ENCODE data around the gene SERGEF.

The SERGEF gene

DNA sequence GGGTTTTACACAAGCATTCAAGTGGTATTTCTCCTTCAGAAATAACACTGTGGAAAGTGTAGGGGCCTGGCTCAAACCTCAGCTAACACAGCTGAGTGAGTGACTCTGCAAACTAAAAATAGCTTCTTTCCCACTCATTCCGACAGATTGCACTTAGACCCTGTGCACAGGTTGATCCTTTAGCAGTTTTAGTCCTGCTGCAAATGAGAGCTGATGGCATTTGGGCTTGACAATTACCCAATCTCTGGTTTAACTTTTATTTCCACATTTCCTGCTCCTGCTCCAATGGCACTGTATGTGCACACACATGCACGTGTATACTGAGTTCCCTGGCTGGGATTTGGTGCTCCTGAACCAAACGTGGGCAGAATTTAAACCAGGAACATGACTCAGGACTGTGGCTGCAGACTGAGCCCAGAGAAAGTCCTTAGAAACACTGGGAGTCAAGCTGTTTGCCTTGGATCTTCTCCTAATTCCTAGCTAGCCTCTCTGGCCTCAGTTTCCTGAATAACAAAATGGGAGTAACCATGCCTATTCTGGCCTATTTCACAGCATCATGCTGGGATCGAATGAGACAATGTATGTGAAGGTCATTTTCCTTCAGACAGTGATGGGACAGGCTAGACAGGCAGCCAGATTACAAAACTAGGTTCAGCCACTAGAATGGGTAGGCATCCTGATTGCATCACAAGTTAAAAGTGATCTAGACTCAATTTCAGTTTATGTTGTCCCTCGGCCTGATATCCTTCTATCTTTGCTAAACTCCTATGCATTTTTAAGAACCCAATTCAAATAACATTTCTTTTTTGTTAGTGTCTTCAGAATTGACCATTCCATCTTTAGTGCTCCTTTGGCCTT is 58.2 kb downstream of the SERGEF start:
- in situ Hi-C loops (cut with MboI; ENCODE audit: low sequenced_read_pairs): no loop called here

DNA sequence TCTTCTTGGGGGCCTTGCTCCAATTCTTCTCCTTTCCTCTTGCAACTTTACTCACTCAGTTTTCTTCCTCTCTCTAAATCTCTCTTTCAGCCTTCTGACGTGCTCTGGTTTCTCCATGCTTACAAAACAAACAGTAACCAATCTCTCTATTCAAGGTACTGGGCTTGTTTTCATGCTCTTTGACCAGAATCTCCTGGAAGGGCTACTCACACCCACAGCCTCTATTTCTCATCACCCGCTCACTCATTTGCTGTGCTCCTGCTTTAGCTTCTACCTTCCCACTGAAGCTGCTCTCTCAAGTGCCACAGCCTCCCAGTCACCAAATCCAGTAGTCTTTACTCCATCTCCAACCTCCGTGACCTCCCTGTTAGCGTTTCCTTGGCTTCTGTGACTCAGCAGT is 60.4 kb downstream of the SERGEF start:
- in situ Hi-C loops (cut with MboI; ENCODE audit: low sequenced_read_pairs): no loop called here

DNA sequence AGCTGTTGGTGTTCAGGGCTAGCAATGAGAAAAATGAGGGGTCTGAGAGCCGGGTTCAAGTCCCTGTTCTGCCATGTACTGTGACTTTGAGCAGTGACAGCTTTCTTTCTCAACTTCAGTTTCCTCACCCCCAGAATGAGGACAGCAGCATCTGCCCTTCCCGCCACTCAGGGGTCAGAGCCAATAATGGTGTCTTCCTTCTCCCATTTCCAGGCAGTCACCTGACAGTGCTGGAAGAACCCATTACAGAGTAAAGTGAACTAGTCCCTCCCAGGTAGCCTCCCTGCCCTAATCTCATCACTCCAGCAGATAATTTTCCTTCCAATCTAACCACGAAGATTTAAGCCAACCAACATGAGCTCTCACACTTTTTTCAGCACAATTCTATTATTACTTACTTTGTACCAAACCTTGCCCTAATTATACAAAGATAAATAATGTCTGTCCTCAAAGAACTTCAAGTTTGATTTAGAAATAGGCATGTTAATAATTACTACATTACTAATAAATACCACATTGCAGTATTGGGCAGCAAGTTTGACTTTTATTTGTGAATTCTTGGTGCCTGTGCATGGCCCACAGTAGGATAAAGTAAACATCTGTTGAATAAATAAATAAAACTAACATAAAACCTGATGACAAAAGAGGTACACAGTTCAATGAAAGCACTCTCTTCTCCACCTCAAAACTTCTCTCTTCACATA is 61.0 kb downstream of the SERGEF start:
- in situ Hi-C loops (cut with MboI; ENCODE audit: low sequenced_read_pairs): no loop called here

DNA sequence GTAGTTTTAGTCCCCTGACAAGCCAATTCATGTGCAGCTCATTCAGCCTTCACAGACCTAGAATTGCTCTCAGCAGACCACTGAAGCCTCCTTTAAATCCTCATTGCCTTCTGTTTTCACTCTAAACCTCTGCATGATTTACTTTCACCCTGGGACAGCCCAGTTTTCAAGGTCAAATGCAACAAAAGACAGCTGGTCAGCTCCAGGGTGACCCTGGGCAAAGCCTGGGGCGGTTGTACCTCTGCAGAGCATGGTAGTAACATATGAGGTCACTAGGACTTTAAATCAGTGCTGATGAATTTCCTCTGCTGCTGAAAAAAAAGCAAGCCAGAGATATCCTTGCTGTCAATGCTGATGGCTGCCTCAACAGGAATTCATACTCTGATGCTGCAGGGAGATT is 62.2 kb downstream of the SERGEF start:
- in situ Hi-C loops (cut with MboI; ENCODE audit: low sequenced_read_pairs): no loop called here

DNA sequence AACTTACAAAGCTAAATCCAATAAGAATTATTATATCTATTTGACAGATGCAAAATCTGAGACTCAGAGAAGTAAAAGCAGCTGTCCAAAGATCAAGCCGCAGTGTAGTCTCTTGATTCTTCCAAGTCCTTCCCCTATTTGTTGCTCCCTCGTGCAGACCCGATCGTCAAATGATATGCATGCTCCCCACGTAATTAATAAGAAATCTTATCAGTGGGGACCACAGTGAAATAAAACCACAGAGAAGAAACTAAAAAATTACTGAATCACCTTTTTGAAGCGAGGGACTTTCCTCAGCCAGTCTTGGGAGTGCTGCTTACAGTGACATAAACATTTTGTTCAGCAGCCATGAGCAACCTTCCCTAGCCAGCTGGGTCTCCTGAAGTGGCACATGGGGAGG is 64.6 kb downstream of the SERGEF start:
- in situ Hi-C loops (cut with MboI; ENCODE audit: low sequenced_read_pairs): no loop called here

DNA sequence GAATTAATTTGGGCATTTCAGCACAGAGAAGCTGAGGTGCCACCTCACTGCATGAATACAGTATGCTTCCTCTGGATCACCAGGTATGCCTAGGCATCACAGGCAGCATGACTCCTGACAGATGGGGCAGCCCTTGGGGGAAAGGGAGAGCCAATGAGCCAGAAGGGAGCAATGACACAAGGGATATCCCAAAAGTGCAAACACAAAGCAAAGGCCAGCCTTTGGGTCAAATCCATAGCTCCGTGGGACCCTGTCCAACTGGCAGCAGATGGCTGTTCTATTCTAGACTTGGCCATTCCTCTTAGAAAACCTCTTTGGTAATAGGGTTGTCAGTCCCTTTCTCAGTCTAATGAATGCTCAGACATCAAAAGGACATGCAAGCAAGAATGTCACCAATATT is 73.3 kb downstream of the SERGEF start:
- in situ Hi-C loops (cut with MboI; ENCODE audit: low sequenced_read_pairs): no loop called here

DNA sequence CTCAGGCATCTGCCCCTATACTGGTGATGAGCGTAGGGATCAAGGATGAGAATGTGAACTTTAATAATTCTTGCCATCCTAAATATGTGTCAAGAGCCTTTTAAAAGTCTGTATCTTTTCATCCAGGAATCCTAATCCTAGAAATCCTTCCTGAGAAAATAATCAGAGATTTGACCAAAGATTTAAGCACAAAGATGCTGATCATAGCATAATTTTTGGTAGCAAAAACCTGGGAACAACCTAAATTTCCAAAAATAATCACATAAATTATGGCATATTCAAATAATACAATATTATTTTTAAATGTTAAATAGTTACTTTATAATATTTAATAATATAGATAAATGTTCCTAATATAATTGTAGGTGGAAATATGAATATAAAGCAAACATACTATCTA is 76.1 kb downstream of the SERGEF start:
- in situ Hi-C loops (cut with MboI; ENCODE audit: low sequenced_read_pairs): no loop called here

DNA sequence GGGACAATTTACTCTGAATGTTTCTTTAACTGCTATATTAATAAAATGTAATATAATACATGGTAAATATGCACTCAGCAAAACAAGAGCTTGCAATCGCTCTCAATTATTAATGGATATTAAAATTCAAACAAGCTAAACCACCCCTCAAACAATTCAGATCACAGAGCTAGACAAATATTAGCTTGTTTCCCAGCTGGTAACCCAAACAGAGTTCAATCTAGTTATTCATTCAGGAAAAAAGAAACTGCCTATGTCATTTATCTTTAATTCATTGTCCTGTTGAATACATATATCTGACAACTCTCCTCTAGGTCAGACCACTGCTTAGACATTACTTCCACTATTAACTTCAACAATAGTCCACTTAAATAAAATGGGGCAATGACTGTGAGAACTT is 78.7 kb downstream of the SERGEF start:
- in situ Hi-C loops (cut with MboI; ENCODE audit: low sequenced_read_pairs): no loop called here

DNA sequence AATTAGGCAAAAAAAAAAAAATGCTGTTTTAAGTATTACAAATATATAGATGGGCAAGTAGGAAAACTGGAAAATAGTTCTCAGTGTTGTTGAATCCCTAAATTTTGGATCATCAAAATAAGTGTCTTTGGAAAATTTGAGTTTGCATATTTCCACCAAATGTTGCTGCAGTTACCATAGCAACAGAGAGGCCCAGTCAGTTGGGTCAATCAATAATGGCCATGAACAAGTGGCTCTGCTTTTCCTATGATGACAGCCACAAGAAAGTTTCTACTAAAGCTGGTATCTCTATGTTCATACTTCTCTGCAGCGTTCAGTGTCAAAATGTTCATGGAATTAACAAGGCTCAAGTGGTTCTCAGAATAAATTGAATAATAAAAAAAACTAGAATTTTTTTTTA is 79.1 kb downstream of the SERGEF start:
- in situ Hi-C loops (cut with MboI; ENCODE audit: low sequenced_read_pairs): no loop called here

DNA sequence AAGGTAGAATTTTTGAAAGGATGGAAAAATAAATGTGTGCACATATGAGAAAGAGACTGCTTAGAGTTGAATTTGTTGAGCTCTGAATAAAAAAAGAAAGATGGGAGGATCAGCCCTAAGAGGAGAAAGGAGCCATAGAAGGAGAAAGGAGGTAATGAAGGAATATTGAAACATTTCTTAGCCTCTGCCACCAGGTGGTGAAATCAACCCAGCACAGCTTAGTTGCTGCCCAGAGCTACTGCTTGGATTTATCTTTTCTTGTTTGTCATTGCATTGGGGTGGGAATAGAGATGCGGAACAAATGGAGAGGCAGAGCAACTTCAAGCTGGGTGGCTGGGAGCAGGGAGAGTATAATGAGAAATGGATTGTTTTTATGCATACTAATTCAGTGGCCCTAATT is 80.4 kb downstream of the SERGEF start:
- in situ Hi-C loops (cut with MboI; ENCODE audit: low sequenced_read_pairs): no loop called here

DNA sequence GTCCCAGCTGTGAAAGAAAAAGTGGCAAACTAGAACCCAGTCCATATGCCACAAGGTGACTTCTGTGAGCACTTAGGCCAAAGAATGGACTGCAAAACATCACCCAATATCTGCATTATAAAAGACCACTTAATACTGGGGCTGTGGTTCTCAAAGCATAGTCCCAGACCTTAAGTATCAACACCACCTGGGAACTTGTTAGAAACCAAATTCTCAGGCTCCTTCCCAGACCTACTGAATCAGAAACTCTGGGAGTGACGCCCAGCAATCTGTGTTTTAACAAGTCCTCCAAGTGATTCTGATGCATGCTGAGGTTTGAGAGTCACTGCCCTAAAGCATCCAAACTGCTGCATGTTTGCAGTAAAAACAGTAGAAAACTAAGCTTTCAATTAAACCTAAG is 81.3 kb downstream of the SERGEF start:
- in situ Hi-C loops (cut with MboI; ENCODE audit: low sequenced_read_pairs): no loop called here

DNA sequence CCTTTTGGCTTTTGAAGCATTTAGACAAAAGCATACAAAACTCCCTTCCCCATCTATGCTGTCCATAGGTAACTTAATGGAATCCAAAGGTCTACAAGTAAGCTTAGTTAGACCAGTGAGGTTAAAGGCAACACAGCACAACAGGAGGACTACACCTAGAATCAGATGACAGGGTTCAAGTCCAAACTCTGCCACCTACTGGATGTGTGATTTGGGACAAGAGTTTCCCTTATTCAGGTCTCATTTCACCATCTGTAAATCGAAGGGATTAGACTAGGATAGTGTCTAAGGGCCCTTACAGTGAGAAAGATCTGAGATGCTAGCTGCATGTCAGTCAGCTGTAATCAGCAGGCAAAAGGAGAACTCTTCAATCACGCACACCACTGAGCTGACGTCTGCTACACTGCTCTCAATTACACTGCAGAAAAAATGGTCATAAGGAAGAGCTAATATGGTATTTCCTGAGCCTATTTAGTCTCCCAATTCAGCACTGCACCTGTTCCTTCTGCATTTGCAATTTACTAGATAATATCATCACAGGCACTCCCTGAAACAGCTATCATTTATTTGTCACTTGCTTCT is 82.2 kb downstream of the SERGEF start:
- in situ Hi-C loops (cut with MboI; ENCODE audit: low sequenced_read_pairs): no loop called here

DNA sequence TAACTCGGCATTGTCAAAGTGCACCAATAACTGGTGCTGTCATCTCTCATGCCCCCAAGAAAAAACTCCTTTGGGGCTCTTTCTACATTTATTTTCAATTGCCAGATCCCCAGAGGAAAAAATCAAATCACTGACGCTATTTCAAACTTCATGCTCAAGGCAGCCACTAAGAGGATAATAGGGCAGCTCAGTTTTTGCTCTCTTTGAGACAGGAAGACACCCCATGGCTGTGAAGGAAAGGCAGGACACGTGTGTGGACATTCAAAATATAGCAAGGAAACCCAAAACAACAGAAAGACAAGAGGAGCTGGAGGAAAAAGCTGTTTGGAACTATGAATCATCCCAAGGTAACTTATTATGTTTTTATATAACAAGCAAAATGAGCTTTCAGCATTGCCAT is 83.7 kb downstream of the SERGEF start:
- in situ Hi-C loops (cut with MboI; ENCODE audit: low sequenced_read_pairs): no loop called here

DNA sequence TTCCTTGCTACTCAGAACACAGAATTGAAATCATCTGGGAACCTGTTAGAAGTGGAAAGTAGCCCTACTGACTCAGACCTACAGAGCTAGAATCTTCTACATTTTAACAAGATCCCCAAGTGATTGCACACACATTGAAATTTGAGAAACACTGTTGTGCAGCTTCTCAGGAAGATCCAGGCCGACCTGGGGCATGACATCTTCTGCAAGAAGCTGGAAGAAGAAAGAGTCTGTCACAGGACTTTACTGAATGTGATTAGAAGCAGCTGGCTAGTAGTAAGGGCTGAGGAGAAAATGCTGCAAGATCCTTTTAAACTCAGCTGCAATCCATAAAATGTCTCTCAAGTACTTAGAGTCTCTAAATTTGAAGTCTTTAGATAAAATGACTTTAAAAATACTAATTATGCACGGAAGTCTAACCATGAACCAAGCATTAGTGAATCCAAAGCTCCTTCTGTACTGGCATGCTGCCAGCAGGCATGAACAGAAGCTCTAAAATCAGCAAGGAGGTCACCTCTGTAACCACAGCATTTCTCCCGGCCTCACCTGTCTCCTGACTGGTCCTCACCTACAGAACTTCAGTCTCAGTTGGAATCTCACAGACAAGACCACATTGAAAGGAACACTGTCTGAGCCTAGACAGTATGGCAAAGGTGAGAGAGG is 85.0 kb downstream of the SERGEF start:
- in situ Hi-C loops (cut with MboI; ENCODE audit: low sequenced_read_pairs): no loop called here

DNA sequence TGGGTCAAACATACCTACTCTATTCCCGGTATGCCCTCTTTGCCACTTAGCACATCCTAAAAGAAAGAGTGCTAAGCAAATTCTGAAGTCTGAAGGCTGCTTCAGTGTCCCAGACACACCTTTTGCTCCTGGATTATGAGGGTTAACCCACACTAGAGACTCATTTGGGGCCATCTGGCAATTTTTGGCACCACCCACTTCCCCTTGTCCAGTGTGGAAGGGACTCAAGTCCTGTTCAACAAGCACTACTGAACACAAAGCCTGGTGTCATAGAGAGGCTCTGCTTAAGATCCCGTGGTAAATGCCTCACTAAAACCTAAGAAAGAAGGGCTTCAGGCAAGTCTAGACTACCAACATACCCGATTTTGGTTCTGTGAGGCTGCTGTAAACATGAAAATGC is 85.8 kb downstream of the SERGEF start:
- in situ Hi-C loops (cut with MboI; ENCODE audit: low sequenced_read_pairs): no loop called here

DNA sequence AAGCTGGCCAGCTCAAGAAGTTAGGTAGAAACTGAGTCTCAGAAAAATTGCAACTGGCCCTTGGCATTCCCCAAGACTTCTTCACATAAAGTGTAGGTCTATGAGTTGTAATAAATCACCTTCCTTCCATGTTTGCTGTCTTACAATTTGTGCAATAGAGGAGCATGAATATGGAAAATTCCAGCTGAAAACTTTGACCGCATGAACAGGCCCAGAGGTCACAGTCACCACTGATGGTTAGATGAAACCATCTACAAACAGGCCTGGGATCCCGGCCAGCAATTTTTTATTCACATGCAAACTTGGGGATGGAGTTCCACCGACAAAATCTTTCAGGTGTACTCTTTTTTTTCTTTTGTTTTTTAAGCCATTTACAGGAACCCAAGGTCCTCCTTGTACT is 88.1 kb downstream of the SERGEF start:
- in situ Hi-C loops (cut with MboI; ENCODE audit: low sequenced_read_pairs): no loop called here

DNA sequence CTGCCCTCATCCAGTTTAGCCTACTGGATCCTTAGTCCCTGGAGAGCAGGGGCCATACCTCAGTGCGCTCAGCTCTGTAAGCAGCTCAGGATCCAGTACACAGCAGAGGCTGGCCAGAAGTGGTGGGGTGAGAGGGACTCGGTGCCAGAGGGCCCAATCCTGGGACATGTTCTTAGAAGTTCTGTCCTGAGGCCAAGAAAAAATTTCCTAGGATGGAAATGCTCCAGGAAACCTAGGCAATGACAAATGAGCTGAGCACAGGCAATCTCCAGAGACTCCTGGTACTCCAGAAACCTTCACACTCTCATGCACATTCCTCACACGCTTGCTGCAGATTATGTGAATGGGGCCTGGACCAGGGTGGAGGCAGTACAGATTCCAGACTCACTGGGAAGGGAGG is 89.6 kb downstream of the SERGEF start:
- in situ Hi-C loops (cut with MboI; ENCODE audit: low sequenced_read_pairs): no loop called here

DNA sequence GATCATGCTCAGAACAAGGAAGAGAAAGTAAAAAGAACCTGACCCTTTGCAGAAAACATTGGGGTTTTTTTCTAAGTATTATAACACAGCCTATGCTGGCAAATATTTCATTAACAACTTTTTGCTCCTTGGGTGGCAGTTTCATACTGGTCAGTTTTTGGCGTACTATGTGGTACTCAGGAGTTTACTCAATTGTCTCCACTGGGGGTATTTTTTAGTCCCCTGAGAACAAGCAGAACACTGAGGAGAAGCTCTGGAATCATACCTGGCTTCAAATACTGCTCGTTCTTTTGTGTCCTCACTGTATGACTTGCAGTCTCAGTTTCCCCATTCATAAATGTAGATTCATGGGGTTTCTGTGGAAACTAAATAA is 90.4 kb downstream of the SERGEF start:
- in situ Hi-C loops (cut with MboI; ENCODE audit: low sequenced_read_pairs): no loop called here

DNA sequence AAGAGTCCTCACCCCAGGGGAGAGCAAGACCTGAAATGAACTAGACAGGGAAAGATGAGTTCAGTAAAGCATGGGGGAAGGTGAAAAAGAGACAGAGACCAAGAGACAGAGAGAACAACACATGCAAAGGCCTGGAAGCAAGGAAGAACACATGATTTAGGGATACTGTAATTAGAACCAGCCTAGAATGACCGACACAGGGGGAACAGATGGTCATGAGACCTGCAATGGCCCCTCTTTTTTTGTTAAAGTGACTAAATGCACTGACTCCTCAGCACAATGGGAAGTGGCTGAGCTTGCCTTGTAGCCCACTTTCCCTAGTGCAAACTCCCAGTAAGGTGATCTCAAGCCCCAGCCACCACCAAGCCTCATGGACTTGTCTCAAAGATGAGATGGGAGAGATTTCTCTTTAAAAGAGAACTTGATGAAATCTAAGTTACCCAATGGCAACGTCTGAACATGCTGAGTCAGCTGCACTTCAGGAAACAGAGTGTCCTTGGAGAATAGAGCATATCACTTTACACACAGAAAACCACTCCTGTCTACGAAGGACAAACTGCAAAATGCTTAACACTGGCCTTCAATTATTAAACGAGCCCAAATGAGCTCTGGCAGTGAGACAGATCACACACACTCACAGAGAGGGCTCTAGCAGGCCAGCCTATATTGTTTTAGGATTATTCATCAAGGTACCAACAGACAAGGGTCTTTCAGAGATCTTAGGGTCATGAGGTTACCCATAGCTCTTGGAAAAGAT is 91.0 kb downstream of the SERGEF start:
- in situ Hi-C loops (cut with MboI; ENCODE audit: low sequenced_read_pairs): no loop called here

DNA sequence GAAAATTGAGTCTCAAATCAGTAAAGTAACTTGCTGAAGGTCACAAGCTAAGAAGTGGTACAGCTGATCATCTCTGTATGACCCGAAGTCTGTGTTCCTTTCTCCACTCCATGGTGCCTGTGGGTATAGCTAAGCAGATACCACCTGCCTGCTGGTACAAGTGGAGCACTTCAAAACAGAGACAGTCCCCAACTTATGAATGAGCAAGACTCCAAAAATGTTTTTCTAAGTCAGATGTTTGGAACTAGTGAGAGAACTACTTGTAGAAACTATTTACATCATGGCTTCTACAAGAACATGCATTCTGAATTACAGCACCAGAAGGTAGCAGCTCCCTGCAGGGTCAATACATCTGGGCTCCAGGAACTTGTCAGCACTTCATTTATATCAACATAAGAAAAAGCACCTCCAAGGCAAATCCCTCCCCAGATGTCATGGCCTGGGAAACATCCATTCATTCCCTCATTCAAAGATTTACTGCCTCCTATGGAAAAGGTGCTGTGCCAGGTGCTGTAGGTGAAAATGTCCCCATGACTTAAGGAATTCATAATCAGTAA is 94.7 kb downstream of the SERGEF start:
- in situ Hi-C loops (cut with MboI; ENCODE audit: low sequenced_read_pairs): no loop called here

DNA sequence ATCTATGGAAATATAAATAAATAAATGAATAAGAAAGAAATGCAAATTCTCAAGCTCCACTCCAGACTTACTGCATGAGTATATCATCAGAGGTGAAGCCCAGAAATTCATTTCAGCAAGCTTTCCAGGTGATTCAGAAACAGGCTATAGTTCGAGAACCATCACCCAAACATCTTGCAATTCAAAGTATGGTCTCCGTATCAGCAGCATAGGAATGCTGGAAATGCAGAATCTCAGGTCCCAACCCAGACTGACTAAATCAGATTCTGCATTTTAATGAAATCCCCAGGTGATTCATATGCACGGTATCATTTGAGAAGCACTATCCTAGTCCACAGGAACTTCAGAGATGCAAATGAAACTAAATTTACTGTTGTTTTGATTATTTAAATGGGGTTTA is 95.3 kb downstream of the SERGEF start:
- in situ Hi-C loops (cut with MboI; ENCODE audit: low sequenced_read_pairs): no loop called here
